GM23338 (cell line): Measurements from ENCODE around the gene CFP. TPM values are rescaled to one million over a fixed set of nuclear protein-coding genes. Genes with fewer than 3 reads are reported as not detected.

Source experiments
- ATAC-seq: fragments of 200-7000 bp; cut with Tn5 transposase; 3 replicates; pipeline ENCODE4 v1.9.1; 2020
- DNase-seq: peaks from one replicate; pipeline ENCODE4 v3.0.0-alpha.2; 2015; ENCODE audit warnings: low spot score
- H2AFZ ChIP-seq: fragments of 200-600 bp; sonication (generic); 2 replicates; pipeline ENCODE4 v1.8.0; 2016; ENCODE audit warnings: antibody characterized with exemption, mild to moderate bottlenecking, moderate library complexity
- H3F3A ChIP-seq: fragments of 200-600 bp; sonication (generic); replicated peaks from 2 replicates; pipeline ENCODE4 v1.8.0; 2017; ENCODE audit warnings: antibody characterized with exemption, mixed run types, low read depth
- H3K27ac ChIP-seq: fragments of 200-600 bp; sonication (generic); 2 replicates; pipeline ENCODE4 v1.6.1; 2016; ENCODE audit warnings: low read depth
- H3K27me3 ChIP-seq: fragments of 200-600 bp; sonication (generic); 2 replicates; pipeline ENCODE4 v1.8.0; 2016; ENCODE audit warnings: mild to moderate bottlenecking, mixed run types, moderate library complexity; ENCODE audit not compliant: insufficient read depth
- H3K36me3 ChIP-seq: fragments of 200-600 bp; sonication (generic); 2 replicates; pipeline ENCODE4 v1.8.0; 2016; ENCODE audit warnings: mild to moderate bottlenecking; ENCODE audit not compliant: insufficient read depth
- H3K4me1 ChIP-seq: fragments of 200-600 bp; sonication (generic); 2 replicates; pipeline ENCODE4 v1.8.0; 2016; ENCODE audit warnings: mild to moderate bottlenecking, moderate library complexity; ENCODE audit not compliant: insufficient read depth
- H3K4me2 ChIP-seq: fragments of 200-600 bp; sonication (generic); 2 replicates; pipeline ENCODE4 v1.7.1; 2017; ENCODE audit warnings: mixed run types
- H3K4me3 ChIP-seq: fragments of 200-600 bp; sonication (generic); 2 replicates; pipeline ENCODE4 v1.6.1; 2016; ENCODE audit warnings: mixed run types
- H3K79me2 ChIP-seq: fragments of 200-600 bp; sonication (generic); replicated peaks from 2 replicates; pipeline ENCODE4 v1.8.0; 2017; ENCODE audit warnings: mild to moderate bottlenecking; ENCODE audit not compliant: insufficient read depth
- H3K9me2 ChIP-seq: fragments of 200-600 bp; sonication (generic); 2 replicates; pipeline ENCODE4 v1.8.0; 2017; ENCODE audit not compliant: insufficient read depth
- H4K20me1 ChIP-seq: fragments of 200-600 bp; sonication (generic); replicated peaks from 2 replicates; pipeline ENCODE4 v1.8.0; 2017; ENCODE audit warnings: mild to moderate bottlenecking; ENCODE audit not compliant: insufficient read depth
- H3K27ac Mint-ChIP-seq: 2 replicates; pipeline ENCODE4 v1.8.0; 2020; ENCODE audit warnings: inconsistent platforms, mild to moderate bottlenecking, moderate library complexity, mixed read lengths
- H3K27me3 Mint-ChIP-seq: 3 replicates; pipeline ENCODE4 v1.8.0; 2022; ENCODE audit warnings: low read depth, mild to moderate bottlenecking, moderate library complexity, mixed read lengths, inconsistent platforms; ENCODE audit not compliant: insufficient read depth, poor library complexity
- H3K36me3 Mint-ChIP-seq: 3 replicates; pipeline ENCODE4 v1.8.0; 2021; ENCODE audit warnings: low read depth, mild to moderate bottlenecking, inconsistent platforms, moderate library complexity, mixed read lengths
- H3K4me1 Mint-ChIP-seq: 3 replicates; pipeline ENCODE4 v1.8.0; 2020; ENCODE audit warnings: mild to moderate bottlenecking, inconsistent platforms, mixed read lengths
- H3K4me3 Mint-ChIP-seq: 3 replicates; pipeline ENCODE4 v1.8.0; 2021; ENCODE audit warnings: moderate library complexity, mild to moderate bottlenecking, inconsistent platforms, mixed read lengths
- H3K9me3 Mint-ChIP-seq: 3 replicates; pipeline ENCODE4 v1.8.0; 2020; ENCODE audit warnings: moderate library complexity, mild to moderate bottlenecking, inconsistent platforms, mixed read lengths
- NANOG ChIP-seq: IDR thresholded peaks from 2 replicates; pipeline ENCODE4 v1.6.1; 2016; ENCODE audit warnings: antibody characterized with exemption, borderline replicate concordance
- ZNF114 ChIP-seq: fragments of 250-450 bp; sonication (Bioruptor Pico); IDR thresholded peaks from 2 replicates; pipeline ENCODE4 v1.5.0; 2020; ENCODE audit warnings: mild to moderate bottlenecking, moderate library complexity
- polyA plus RNA-seq: library from polyadenylated mRNA; unstranded; fragments of >200 nt; fragmentation: Nextera tagmentation; extraction: Ambion mirVana; gene quantifications from 2 replicates; pipeline ENCODE4 v1.2.1, GENCODE V29; 2016
- total RNA-seq: library from RNA; depleted of rRNA; stranded (reverse); fragments of >200 nt; shearing (Covaris generic); gene quantifications from 2 replicates; pipeline ENCODE4 v1.2.3, GENCODE V29; 2014
- TF ChIP-seq, protein P1 (sequence below), 2 experiments: fragments of 200-600 bp in 1 of 2; sonication (generic) in 1 of 2; conservative IDR thresholded peaks; 2 replicates each; pipeline versions ENCODE4 v1.5.1 to v1.6.1; 2016 to 2017; ENCODE audit warnings: antibody characterized with exemption in 2 of 2, low read depth in 2 of 2, mild to moderate bottlenecking in 2 of 2, moderate library complexity in 1 of 2

CFP gene
- total and polyA plus RNA-seq, 2 experiments from 2014 or later: 2.1 to 2.2 TPM

DNA sequence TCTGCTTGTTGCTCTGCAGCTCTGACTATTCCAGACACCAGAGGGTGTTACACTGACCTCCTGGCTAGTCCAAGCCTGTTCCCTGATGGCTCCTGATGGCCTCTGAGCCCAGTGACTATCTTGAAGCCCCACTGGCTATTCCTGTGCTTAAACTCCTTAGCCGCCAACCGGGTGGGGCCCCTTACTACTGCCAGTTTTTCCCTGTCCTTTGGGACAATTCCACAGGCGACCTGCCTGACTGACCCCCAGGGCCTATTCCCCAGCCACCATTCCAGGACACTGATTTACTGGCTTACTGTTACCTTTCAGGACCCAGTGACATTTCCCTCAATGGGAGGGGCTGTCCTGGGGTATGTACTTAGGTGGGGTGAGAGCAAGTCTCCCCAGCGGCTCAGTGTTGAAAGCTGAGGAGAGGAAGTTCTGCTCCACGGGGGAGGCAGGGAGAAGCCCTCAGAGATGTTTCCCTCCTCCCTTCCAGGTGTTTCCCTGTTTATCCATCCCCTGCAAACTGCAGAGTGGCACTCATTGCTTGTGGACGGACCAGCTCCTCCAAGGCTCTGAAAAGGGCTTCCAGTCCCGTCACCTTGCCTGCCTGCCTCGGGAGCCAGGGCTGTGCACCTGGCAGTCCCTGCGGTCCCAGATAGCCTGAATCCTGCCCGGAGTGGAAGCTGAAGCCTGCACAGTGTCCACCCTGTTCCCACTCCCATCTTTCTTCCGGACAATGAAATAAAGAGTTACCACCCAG is 43.5 kb downstream of the CFP start:
- Mint-ChIP-seq H3K27ac (peak overlapping the region; percentile 78; the same call in 1 of the 2 replicates), H3K36me3 (peaks cover 5% of the 10 kb centered on the region; the same call in 1 of the 3 replicates), H3K4me3 (no peak overlapping the region; the same call in 2 of the 3 replicates), H3K27me3 (peaks cover 16% of the 10 kb centered on the region), H3K9me3 (no peaks in the 10 kb centered on the region), H3K4me1 (peaks cover 20% of the 10 kb centered on the region)
- no peaks in the 10 kb centered on the region for H3K36me3 ChIP-seq
- H3K27ac ChIP-seq: no peak overlapping the region
- H2AFZ ChIP-seq: no peak overlapping the region
- H4K20me1 ChIP-seq: no peaks in the 10 kb centered on the region
- no peak overlapping the region for H3K4me3 ChIP-seq
- H3F3A ChIP-seq: no peaks in the 10 kb centered on the region
- H3K4me1 ChIP-seq: 0 out of 2 replicates have a peak, but pooled peaks cover 4% of the 10 kb centered on the region
- no peak overlapping the region for H3K4me2 ChIP-seq
- no peak for TF ChIP-seq ZNF114 (CRISPR knock-in tag)
- TF ChIP-seq, protein P1, sequence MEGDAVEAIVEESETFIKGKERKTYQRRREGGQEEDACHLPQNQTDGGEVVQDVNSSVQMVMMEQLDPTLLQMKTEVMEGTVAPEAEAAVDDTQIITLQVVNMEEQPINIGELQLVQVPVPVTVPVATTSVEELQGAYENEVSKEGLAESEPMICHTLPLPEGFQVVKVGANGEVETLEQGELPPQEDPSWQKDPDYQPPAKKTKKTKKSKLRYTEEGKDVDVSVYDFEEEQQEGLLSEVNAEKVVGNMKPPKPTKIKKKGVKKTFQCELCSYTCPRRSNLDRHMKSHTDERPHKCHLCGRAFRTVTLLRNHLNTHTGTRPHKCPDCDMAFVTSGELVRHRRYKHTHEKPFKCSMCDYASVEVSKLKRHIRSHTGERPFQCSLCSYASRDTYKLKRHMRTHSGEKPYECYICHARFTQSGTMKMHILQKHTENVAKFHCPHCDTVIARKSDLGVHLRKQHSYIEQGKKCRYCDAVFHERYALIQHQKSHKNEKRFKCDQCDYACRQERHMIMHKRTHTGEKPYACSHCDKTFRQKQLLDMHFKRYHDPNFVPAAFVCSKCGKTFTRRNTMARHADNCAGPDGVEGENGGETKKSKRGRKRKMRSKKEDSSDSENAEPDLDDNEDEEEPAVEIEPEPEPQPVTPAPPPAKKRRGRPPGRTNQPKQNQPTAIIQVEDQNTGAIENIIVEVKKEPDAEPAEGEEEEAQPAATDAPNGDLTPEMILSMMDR (conservative IDR thresholded peaks at IDR 0.05; ENCODE audit: low read depth in 2 of 2): peak in 1 of 2 experiments; percentile 25; a peak in 1 of 4 replicates
- H3K9me2 ChIP-seq: no peaks in the 10 kb centered on the region
- DNase-seq (no peak), ATAC-seq (no peak)
- no peaks in the 10 kb centered on the region for H3K27me3 ChIP-seq
- H3K79me2 ChIP-seq: no peaks in the 10 kb centered on the region

- ATAC-seq (peak; percentile 32), DNase-seq (peak; percentile 54)
- no peaks in the 10 kb centered on the region for H3K9me2 ChIP-seq
- no peak overlapping the region for H3K4me3 ChIP-seq
- Mint-ChIP-seq H3K4me3 (no peak overlapping the region), H3K27ac (no peak overlapping the region), H3K4me1 (peaks cover 23% of the 10 kb centered on the region), H3K36me3 (peaks cover 5% of the 10 kb centered on the region; the same call in 1 of the 3 replicates), H3K27me3 (peaks cover 16% of the 10 kb centered on the region), H3K9me3 (no peaks in the 10 kb centered on the region)
- H3K4me1 ChIP-seq: 0 out of 2 replicates have a peak, but pooled peaks cover 4% of the 10 kb centered on the region
- no peak overlapping the region for H3K4me2 ChIP-seq
- H3K27ac ChIP-seq: no peak overlapping the region
- no peaks in the 10 kb centered on the region for H3K36me3 ChIP-seq
- TF ChIP-seq NANOG: no peak
- TF ChIP-seq, protein P1 (conservative IDR thresholded peaks at IDR 0.05; ENCODE audit: low read depth in 2 of 2): peak; percentile 14 to 36; a peak in 1 of 4 replicates
- H3K79me2 ChIP-seq: no peaks in the 10 kb centered on the region
- no peaks in the 10 kb centered on the region for H4K20me1 ChIP-seq
- H2AFZ ChIP-seq: no peak overlapping the region
- no peaks in the 10 kb centered on the region for H3K27me3 ChIP-seq
- no peaks in the 10 kb centered on the region for H3F3A ChIP-seq
These were observed 44.5 kb downstream of the CFP start for GRCh38 chrX:47585273-47585672.

GRCh38 chrX:47584714-47585113 is 45.0 kb downstream of the CFP start:
- Histone ChIP-seq H3K27ac (no peak overlapping the region), H3K9me2 (no peaks in the 10 kb centered on the region), H3F3A (no peaks in the 10 kb centered on the region), H2AFZ (no peak overlapping the region), H3K4me3 (no peak overlapping the region), H3K4me1 (0 out of 2 replicates have a peak, but pooled peaks cover 4% of the 10 kb centered on the region), H4K20me1 (no peaks in the 10 kb centered on the region), H3K4me2 (no peak overlapping the region), H3K27me3 (no peaks in the 10 kb centered on the region), H3K79me2 (no peaks in the 10 kb centered on the region), H3K36me3 (no peaks in the 10 kb centered on the region)
- Mint-ChIP-seq H3K36me3 (peaks cover 5% of the 10 kb centered on the region; the same call in 1 of the 3 replicates), H3K27ac (no peak overlapping the region), H3K4me3 (no peak overlapping the region), H3K4me1 (peaks cover 23% of the 10 kb centered on the region), H3K27me3 (peaks cover 16% of the 10 kb centered on the region), H3K9me3 (no peaks in the 10 kb centered on the region)
- ATAC-seq (no peak), DNase-seq (no peak)
- TF ChIP-seq, protein P1 (conservative IDR thresholded peaks at IDR 0.05; ENCODE audit: low read depth in 2 of 2): no peak
